Caco-2 (cell line): ENCODE measurements around the gene CD86. TPM values are rescaled to one million over a fixed set of nuclear protein-coding genes. Genes with fewer than 3 reads are reported as not detected.

Experiments
- BruUV-seq: library from RNA; stranded (reverse); fragments of 400-500 nt; replicated peaks from 2 replicates; lab custom pipeline; 2021; lab: Mats Ljungman, UMichigan
- CTCF ChIA-PET: fragments of 300-600 bp; sonication (Branson Sonifier 250); formaldehyde crosslinking; loops from one replicate; lab custom pipeline; 2022; ENCODE audit warnings: antibody characterized with exemption; lab: Charles Lee
- POLR2A ChIA-PET: fragments of 300-600 bp; sonication (Branson Sonifier 250); formaldehyde crosslinking; loops from one replicate; lab custom pipeline; 2022; ENCODE audit warnings: antibody characterized with exemption; lab: Charles Lee
- DNase-seq, 2 experiments: peaks; one replicate each; pipeline versions ENCODE4 v3.0.0 to v3.0.0-alpha.2; 2020 to 2022
- H3K27me3 ChIP-seq: replicated peaks from 2 replicates; pipeline ENCODE4 v1.6.0; 2011; ENCODE audit warnings: low read length; ENCODE audit not compliant: control insufficient read depth, insufficient read depth
- H3K36me3 ChIP-seq: 2 replicates; pipeline ENCODE4 v1.5.1; 2011; ENCODE audit warnings: low read length; ENCODE audit not compliant: control insufficient read depth, insufficient read depth
- H3K4me1 ChIP-seq: fragments of 250-450 bp; sonication (Bioruptor Pico); 2 replicates; pipeline ENCODE4 v1.5.1; 2020; ENCODE audit warnings: mild to moderate bottlenecking
- H3K4me3 ChIP-seq: 2 replicates; pipeline ENCODE4 v1.5.1; 2011; ENCODE audit warnings: low read depth, mild to moderate bottlenecking, control low read depth, low read length
- H3K9me3 ChIP-seq: fragments of 250-450 bp; sonication (Bioruptor Pico); 2 replicates; pipeline ENCODE4 v1.5.1; 2020; ENCODE audit warnings: mild to moderate bottlenecking, moderate library complexity
- H3K27ac Mint-ChIP-seq: one replicate; pipeline ENCODE4 v1.8.0; 2022; ENCODE audit warnings: mixed read lengths; ENCODE audit not compliant: unreplicated experiment
- H3K27me3 Mint-ChIP-seq: one replicate; pipeline ENCODE4 v1.8.0; 2022; ENCODE audit warnings: mixed read lengths; ENCODE audit not compliant: insufficient read depth, unreplicated experiment
- H3K36me3 Mint-ChIP-seq: one replicate; pipeline ENCODE4 v1.8.0; 2022; ENCODE audit warnings: mild to moderate bottlenecking, mixed read lengths; ENCODE audit not compliant: insufficient read depth, unreplicated experiment
- H3K4me1 Mint-ChIP-seq: one replicate; pipeline ENCODE4 v1.8.0; 2022; ENCODE audit warnings: low read depth, mixed read lengths; ENCODE audit not compliant: unreplicated experiment
- H3K4me3 Mint-ChIP-seq: one replicate; pipeline ENCODE4 v1.8.0; 2022; ENCODE audit warnings: mild to moderate bottlenecking, moderate library complexity, mixed read lengths; ENCODE audit not compliant: unreplicated experiment
- H3K9me3 Mint-ChIP-seq: one replicate; pipeline ENCODE4 v1.8.0; 2022; ENCODE audit warnings: mixed read lengths; ENCODE audit not compliant: unreplicated experiment
- intact Hi-C: fragments of 100-400 bp; cut with micrococcal nuclease; formaldehyde crosslinking; loops from one replicate; pipeline ENCODE4 v1.10.0; 2022; ENCODE audit not compliant: unreplicated experiment
- total RNA-seq: library from RNA; stranded (reverse); gene quantifications from 2 replicates; pipeline ENCODE4 v1.2.3, GENCODE V29; 2022
- TF ChIP-seq, protein P1 (sequence below), 2 experiments: fragments of 200-600 bp in 1 of 2; IDR thresholded peaks; 1 replicate in 1 of 2; 2 replicates in 1 of 2; pipeline versions ENCODE4 v1.5.1 to v1.8.0; 2011 to 2022; ENCODE audit warnings: antibody characterized with exemption in 1 of 2, control low read depth in 1 of 2, inconsistent platforms in 1 of 2, low read depth in 1 of 2, low read length in 1 of 2, mild to moderate bottlenecking in 1 of 2, moderate library complexity in 1 of 2; ENCODE audit not compliant: insufficient read depth in 1 of 2, severe bottlenecking in 1 of 2, unreplicated experiment in 1 of 2

Gene CD86
- total RNA-seq, 1 experiment from 2014 or later: not detected

DNA sequence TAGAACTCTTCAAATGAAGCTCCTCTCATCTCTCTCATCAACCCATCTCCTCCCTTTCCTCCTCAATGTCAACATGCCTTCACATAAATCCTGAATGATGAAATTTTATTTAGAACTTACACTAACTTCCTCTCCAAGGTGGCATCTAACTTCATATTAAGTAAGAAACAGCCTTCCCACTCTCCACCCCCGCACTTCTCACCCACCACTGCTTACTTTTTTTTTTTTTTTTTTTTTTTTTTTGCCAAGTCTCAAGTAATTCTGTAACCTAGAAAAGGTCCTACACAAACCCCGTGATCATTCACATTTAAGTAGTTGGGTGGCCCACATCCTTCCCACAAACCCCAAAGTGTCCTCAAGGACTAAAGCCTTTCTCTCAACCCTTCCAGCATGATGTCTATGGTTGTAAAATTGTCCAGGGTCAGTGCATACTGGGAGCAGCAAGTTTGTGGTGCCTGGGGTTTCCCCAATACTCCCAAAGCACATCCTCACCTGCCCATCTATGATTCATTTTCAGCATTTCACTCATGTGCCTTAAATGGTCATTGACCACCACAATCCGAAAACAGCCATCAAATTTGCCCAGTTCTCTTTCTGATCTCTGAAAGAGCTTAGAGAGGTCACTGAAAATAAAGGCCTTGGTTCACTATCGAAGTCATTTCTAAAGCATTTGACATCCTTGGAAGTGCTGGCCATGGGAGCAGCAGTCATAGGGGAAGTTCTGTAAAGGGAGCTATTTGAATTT lies 47.2 kb downstream of the CD86 start:
- no TSS peak for BruUV-seq
- ChIA-PET POLR2A (no interaction called here), CTCF (interaction anchor here (0.6 to 1.9 kb wide), 6 partner anchors 10 to 291 kb away, joined by 3 to 8 read pairs (median 4); partner anchors contain the start of gene FAM162A)
- Mint-ChIP-seq H3K27me3 (no peaks in the 10 kb centered on the region), H3K9me3 (no peaks in the 10 kb centered on the region), H3K27ac (no peak overlapping the region), H3K4me1 (no peaks in the 10 kb centered on the region), H3K36me3 (no peaks in the 10 kb centered on the region), H3K4me3 (no peak overlapping the region)
- Histone ChIP-seq H3K36me3 (no peaks in the 10 kb centered on the region), H3K4me3 (no peak overlapping the region), H3K4me1 (peaks cover 21% of the 10 kb centered on the region), H3K27me3 (no peaks in the 10 kb centered on the region), H3K9me3 (no peaks in the 10 kb centered on the region)
- DNase-seq: no peak
- intact Hi-C loops: loop anchor here (5.0 kb wide), 3 partner anchors 200 to 555 kb away; partner anchors contain the start of gene POLQ
- TF ChIP-seq, protein P1, sequence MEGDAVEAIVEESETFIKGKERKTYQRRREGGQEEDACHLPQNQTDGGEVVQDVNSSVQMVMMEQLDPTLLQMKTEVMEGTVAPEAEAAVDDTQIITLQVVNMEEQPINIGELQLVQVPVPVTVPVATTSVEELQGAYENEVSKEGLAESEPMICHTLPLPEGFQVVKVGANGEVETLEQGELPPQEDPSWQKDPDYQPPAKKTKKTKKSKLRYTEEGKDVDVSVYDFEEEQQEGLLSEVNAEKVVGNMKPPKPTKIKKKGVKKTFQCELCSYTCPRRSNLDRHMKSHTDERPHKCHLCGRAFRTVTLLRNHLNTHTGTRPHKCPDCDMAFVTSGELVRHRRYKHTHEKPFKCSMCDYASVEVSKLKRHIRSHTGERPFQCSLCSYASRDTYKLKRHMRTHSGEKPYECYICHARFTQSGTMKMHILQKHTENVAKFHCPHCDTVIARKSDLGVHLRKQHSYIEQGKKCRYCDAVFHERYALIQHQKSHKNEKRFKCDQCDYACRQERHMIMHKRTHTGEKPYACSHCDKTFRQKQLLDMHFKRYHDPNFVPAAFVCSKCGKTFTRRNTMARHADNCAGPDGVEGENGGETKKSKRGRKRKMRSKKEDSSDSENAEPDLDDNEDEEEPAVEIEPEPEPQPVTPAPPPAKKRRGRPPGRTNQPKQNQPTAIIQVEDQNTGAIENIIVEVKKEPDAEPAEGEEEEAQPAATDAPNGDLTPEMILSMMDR (IDR thresholded peaks at IDR 0.05; ENCODE audit: insufficient read depth in 1 of 2, low read depth in 1 of 2, low read length in 1 of 2, severe bottlenecking in 1 of 2, unreplicated experiment in 1 of 2): no peak

DNA sequence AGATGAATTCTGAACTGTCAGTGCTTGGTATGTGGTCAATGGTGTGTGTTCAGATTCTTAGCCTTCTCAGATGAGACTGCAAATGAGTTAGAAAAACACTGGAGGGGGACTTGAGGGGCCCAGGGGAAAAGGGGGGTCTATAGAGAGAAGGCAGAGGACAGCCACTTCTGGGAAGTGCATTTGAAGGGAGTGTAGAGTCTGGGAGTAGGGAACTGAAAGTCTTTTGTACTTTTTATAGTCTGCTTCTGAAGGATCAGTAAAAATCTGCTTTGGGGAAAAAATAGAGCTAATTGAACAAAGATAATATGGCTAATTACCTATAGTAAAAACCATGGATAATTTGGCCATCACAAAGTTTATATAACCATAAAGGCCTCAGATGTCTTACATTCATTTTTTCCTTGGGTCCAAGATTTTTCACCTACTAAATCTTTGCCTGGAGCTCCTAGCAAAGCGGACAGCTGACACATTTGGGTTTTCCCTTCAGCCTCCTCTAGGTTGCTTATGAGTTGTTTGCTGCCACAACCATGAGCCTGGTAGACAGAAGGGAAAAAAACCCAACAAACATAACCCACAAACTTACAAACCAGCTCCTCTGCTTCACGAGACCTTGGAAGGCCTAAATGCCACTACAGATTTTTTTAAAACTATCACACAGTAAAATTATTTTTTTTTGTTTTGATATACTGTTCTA lies 48.8 kb downstream of the CD86 start:
- Histone ChIP-seq H3K36me3 (no peaks in the 10 kb centered on the region), H3K4me3 (no peak overlapping the region), H3K27me3 (no peaks in the 10 kb centered on the region), H3K4me1 (peaks cover 21% of the 10 kb centered on the region), H3K9me3 (no peaks in the 10 kb centered on the region)
- H3K27ac Mint-ChIP-seq: no peak overlapping the region
- intact Hi-C loops: loop anchor here (5.0 kb wide), 3 partner anchors 198 to 557 kb away; partner anchors contain the start of gene POLQ
- TF ChIP-seq, protein P1 (IDR thresholded peaks at IDR 0.05; ENCODE audit: insufficient read depth in 1 of 2, low read depth in 1 of 2, low read length in 1 of 2, severe bottlenecking in 1 of 2, unreplicated experiment in 1 of 2): no peak
- H3K4me3 Mint-ChIP-seq: no peak overlapping the region
- H3K36me3 Mint-ChIP-seq: no peaks in the 10 kb centered on the region
- DNase-seq: no peak
- no peaks in the 10 kb centered on the region for H3K4me1 Mint-ChIP-seq
- CTCF ChIA-PET: interaction anchor here (0.6 kb wide), 1 partner anchor 108 kb away, joined by 3 read pairs; no protein-coding TSS in a partner anchor
- H3K27me3 Mint-ChIP-seq: no peaks in the 10 kb centered on the region
- POLR2A ChIA-PET: no interaction called here
- BruUV-seq: no TSS peak
- H3K9me3 Mint-ChIP-seq: no peaks in the 10 kb centered on the region

DNA sequence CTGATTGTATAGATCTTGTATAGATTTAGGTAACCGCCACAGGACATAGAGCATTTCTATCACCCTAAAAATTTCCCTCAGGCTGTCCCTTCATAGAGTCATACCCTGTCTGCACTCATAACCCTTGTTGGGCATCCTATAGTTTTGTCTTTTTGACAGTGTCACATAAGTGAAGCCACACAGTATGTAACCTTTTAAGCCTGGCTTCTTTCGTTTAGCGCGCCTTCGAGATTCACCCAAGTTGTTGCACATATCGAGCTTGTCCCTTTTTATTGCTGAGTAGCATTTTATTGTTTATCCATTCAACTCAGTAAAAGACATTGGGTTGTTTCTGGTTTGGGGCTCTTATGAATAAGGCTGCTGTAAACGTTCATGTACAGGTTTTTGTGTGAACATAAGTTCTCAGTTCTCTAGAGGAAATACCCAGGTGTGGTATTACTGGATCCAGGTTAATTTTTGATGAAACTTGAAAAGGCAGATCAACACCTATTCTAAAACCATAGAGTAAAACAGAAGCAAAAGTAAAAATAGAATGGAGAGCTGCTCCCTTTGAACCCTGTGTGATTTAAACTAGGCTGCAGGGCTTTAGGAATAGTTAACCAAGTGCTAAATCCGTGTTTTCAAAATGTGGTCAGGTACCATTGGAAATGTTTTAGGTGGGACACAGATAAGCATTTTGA lies 49.5 kb downstream of the CD86 start:
- no TSS peak for BruUV-seq
- no peaks in the 10 kb centered on the region for H3K9me3 ChIP-seq
- CTCF ChIA-PET: interaction anchor here (0.6 kb wide), 1 partner anchor 107 kb away, joined by 3 read pairs; no protein-coding TSS in a partner anchor
- TF ChIP-seq, protein P1 (IDR thresholded peaks at IDR 0.05; ENCODE audit: insufficient read depth in 1 of 2, low read depth in 1 of 2, low read length in 1 of 2, severe bottlenecking in 1 of 2, unreplicated experiment in 1 of 2): no peak
- Mint-ChIP-seq H3K27ac (no peak overlapping the region), H3K36me3 (no peaks in the 10 kb centered on the region), H3K4me1 (no peaks in the 10 kb centered on the region), H3K4me3 (no peak overlapping the region), H3K9me3 (no peaks in the 10 kb centered on the region), H3K27me3 (no peaks in the 10 kb centered on the region)
- no peaks in the 10 kb centered on the region for H3K36me3 ChIP-seq
- intact Hi-C loops: loop anchor here (5.0 kb wide), 3 partner anchors 198 to 557 kb away; partner anchors contain the start of gene POLQ
- H3K4me3 ChIP-seq: no peak overlapping the region
- POLR2A ChIA-PET: no interaction called here
- peaks cover 15% of the 10 kb centered on the region for H3K4me1 ChIP-seq
- DNase-seq: no peak
- H3K27me3 ChIP-seq: no peaks in the 10 kb centered on the region
